Esophagus muscularis mucosa (tissue), 4 donors: ENCODE results near the gene KCNQ2.

Experiments used
- EP300 ChIP-seq: sonication (generic); formaldehyde crosslinking; IDR thresholded peaks from one replicate; pipeline ENCODE4 v1.6.1; 2017; ENCODE audit warnings: antibody characterized with exemption
- POLR2A ChIP-seq: fragments of 450-650 bp; IDR thresholded peaks from one replicate; pipeline ENCODE4 v1.6.1; 2017; ENCODE audit warnings: antibody characterized with exemption, moderate library complexity, mild to moderate bottlenecking, low read depth
- POLR2AphosphoS5 ChIP-seq, 2 donors: sonication (generic); formaldehyde crosslinking; IDR thresholded peaks; one replicate each; pipeline ENCODE4 v1.6.1; 2017; ENCODE audit warnings: antibody characterized with exemption in 2 of 2
- TF ChIP-seq, protein P1 (sequence below), 3 experiments: fragments of 200-600 bp in 2 of 3; fragments of 450-650 bp in 1 of 3; sonication (generic) in 2 of 3; IDR thresholded peaks; one replicate each; pipeline ENCODE4 v1.5.1; 2017 to 2019; ENCODE audit warnings: antibody characterized with exemption in 3 of 3, mild to moderate bottlenecking in 2 of 3, moderate library complexity in 1 of 3

GRCh38 chr20:63377256-63377941 is 95.1 kb downstream of the KCNQ2 start:
- TF ChIP-seq, protein P1, sequence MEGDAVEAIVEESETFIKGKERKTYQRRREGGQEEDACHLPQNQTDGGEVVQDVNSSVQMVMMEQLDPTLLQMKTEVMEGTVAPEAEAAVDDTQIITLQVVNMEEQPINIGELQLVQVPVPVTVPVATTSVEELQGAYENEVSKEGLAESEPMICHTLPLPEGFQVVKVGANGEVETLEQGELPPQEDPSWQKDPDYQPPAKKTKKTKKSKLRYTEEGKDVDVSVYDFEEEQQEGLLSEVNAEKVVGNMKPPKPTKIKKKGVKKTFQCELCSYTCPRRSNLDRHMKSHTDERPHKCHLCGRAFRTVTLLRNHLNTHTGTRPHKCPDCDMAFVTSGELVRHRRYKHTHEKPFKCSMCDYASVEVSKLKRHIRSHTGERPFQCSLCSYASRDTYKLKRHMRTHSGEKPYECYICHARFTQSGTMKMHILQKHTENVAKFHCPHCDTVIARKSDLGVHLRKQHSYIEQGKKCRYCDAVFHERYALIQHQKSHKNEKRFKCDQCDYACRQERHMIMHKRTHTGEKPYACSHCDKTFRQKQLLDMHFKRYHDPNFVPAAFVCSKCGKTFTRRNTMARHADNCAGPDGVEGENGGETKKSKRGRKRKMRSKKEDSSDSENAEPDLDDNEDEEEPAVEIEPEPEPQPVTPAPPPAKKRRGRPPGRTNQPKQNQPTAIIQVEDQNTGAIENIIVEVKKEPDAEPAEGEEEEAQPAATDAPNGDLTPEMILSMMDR (IDR thresholded peaks at IDR 0.05) = no peak
- TF ChIP-seq POLR2AphosphoS5 (IDR thresholded peaks at IDR 0.05) (no peak), POLR2A (no peak), EP300 (no peak)
